ENCODE measurements around the gene UBE2E3.

The UBE2E3 gene

DNA sequence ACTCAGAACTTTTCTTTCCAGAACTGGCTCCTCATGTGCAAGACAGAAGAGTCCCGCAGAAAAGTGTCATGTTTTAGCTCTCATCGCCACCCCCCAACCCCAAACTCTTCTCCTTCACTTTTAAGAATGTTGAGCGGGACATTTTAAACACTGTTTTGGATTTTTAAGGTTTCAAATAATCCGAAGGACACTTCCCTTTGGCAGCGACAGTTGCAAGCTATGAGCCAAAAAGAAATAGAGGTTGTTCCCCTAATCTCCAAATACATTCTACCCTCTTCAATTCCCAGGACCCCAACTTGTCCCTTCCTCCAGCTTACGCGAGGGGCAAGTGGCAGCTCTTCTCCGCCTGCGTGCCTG, 678 bp upstream of the UBE2E3 start:
- DNase-seq: no peak

- no peak for DNase-seq
These were observed 822 bp downstream of the UBE2E3 start for GRCh38 chr2:180980943-180981911.

DNA sequence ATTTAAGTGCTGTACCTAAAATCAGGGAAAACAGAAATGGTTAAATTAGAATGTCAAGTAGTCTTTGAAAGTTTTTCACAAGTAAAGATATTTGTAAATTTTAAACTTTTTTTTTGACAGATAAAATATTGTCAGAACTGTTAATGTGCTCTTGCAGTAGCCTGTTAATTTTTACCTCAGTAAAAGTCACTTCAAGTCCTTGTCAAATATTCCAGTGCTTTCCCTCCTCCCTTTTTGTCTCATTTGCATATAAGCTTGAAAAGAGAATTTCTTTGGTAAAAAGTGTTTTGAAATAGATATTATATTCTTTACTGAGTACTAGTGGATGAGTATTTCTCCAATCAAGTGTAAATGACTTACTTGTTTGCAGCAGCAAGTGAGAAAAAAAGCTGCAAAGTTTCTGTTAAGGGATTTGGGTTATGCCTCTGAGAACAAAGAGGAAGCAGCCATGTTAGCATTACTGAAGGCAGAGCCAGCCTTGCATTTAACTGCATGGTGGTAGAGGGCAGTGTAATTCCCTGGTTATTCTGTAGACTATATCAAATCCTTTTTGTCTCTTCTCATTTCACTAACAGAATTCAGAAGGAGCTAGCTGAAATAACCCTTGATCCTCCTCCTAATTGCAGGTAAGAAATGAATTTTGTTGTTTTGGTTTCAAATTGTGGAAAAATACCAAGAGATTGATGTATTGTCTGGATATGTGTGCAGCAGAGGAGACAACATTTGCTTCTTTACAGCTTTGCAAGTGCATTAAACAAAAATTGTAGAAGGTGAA, 3.2 kb downstream of the UBE2E3 start:
- DNase-seq: no peak

DNA sequence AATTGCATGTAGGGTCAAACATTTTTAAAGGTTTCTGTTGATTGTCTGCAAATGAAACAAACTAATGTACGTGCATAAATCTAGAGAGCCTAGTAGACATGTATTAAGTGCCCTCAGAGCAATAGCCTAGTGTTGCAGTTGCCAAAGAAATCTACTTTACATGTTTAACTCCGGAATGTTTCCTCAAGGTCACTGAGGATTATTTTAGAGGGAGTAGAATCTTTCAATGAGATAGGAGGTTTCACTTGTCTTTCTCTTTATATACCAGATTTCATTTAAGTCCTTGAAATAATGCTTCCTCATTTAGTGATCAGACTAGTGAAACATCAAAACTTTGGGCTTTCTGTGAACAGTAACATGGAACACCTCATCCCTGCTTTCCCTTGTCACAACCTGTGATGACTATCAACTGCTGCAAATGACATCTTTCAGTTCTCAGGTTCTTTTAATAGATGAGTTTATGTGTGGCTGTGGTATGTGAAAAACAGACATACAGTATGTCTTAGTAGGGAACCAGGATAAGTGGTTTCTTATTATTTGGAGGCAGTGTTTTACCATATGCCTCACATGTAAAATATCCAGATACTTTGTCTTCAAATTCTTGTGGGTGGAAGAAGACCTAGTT, 5.5 kb downstream of the UBE2E3 start:
- no peak for DNase-seq

GRCh38 chr2:180987146-180987545, 6.7 kb downstream of the UBE2E3 start:
- DNase-seq: no peak

DNA sequence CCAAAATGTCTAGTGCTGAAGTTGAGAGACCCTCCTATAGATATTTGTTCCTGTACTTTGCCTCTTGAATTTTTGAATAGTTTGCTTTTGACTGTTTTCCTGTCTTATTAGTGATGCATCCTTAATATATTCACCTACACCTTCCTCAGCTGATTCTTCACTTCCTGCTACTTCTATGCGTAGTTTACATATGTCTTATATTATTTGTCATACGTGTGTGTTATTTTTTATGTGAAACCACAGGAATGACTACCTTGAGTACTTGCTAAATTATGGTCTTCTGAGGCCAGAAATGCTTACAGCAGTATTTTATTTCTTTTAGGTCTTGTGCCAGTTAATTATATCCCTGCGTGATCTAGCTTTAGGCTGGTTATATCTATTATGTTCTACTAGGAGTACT, 9.9 kb downstream of the UBE2E3 start:
- DNase-seq: no peak

DNA sequence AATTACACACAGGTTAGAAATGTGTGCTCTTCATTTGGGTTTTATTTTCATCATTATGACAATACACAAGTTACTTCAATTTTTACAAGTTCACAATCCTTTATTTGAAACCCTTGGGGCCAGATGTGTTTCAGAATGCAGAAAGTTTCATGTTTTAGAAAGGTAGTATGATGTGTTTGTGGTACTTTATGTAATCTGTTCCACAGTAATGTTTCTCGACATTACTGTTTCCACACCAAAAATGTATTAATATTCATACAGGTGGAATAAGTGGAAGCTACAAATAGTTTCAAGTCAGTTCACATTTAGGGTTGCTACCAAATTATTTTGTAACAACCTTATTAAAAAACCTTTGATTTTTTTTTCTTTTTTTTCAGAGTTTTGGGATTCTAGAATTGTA, 10.4 kb downstream of the UBE2E3 start:
- no peak for DNase-seq

- no peak for DNase-seq
These were observed 11.0 kb downstream of the UBE2E3 start for GRCh38 chr2:180991361-180991760.

DNA sequence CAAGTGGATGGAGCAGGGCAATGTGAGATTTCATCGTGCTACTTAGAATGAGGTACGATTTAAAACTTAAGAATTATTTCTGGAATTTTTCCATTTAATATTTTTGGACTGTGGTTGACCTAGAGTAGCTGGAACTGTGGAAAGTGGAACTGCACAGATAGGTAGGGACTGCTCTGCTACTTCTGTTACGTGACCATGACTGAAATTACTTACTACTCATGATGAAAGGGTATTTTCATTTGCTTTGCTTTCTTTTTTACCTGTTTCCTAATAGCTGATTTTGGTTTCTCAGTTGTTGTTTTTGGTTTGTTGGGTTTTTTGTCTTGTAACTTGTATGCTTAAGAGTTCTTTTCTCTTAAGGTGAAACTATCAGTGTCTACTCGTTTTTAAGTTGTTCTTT, 11.4 kb downstream of the UBE2E3 start:
- DNase-seq: no peak

GRCh38 chr2:180992994-180993393, 12.6 kb downstream of the UBE2E3 start:
- DNase-seq: no peak

GRCh38 chr2:180999274-180999964, 19.0 kb downstream of the UBE2E3 start:
- DNase-seq: no peak

DNA sequence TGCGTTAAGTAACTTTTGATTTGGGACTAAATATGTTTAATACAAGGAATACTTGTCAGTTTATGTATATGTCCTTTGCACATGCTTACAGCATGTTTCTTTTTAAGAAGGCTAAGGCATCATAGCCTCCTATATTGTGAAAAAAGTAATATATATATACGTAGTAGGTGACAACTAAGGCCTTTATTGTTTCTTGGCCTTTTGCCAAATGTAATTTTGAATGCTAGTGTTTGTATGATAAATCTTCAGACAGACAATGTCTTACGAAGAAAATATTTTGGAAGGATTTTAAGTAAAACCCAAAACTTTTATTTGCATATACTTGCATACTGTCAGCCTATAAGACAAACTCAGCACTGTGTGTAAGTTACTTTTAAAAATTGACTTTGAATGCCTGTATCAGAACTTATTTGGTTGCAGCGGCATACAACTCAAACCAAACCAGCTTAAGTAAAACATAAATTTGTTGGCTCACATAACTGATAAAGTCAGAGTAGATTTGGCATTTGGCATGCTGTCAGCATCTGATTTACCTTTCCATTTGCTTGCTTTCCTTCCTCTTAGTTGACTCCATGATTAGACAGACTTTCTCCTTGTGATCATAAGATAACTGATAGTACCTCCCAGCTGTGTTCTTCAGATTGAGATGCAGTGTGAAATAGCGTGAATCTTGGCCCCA, 24.4 kb downstream of the UBE2E3 start:
- DNase-seq: no peak

DNA sequence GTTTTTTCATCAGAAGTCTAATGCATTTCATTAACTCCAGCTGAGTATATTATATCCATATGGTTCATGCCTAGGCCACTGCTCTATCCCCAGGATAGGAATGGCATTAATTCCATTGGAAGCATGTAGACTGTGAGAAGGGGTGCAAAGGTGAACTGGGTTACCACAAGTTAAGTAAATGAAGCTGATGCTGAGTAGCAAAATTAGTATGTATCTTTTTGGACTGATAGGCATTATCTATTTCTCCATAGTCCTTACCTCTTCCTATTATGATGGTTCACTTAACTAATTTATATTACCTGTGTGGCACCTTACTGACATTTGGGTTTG, 24.9 kb downstream of the UBE2E3 start:
- no peak for DNase-seq

- no peak for DNase-seq
These were observed 25.4 kb downstream of the UBE2E3 start for GRCh38 chr2:181005809-181006208.

- no peak for DNase-seq
These were observed 26.9 kb downstream of the UBE2E3 start for GRCh38 chr2:181007086-181007837.

GRCh38 chr2:181008407-181008806, 28.0 kb downstream of the UBE2E3 start:
- DNase-seq: no peak

GRCh38 chr2:181021199-181021789, 40.9 kb downstream of the UBE2E3 start:
- no peak for DNase-seq

GRCh38 chr2:181022652-181023051, 42.2 kb downstream of the UBE2E3 start:
- no peak for DNase-seq

- no peak for DNase-seq
These were observed 44.6 kb downstream of the UBE2E3 start for GRCh38 chr2:181025004-181025403.

DNA sequence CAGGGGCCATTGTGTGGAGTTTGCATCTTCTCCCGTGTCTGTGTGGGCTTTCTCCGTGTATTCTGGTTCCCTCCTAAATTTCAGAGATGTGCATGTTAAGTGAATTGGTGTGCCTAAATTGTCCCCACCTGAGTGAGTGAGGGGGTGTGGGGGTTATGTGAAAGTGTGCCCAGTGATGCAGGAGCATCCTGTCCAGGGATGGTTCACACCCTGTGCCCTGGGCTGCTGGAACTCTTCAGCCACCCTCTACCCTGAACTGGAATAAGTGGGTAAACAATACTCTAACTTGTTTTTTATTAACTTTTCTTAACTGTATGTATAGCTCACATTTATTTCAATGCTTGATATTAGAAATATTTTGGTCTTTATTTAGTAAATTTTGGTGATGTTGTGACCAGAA, 56.0 kb downstream of the UBE2E3 start:
- no peak for DNase-seq

Measured in effector CD8-positive, alpha-beta T cell (primary cell).